ENCODE measurements around the gene NOL4L.
"Not testable (repeated sequence)": the region's sequence is repeated elsewhere in the genome, so short reads cannot be mapped to it uniquely, and the experiment has no call there.

Gene NOL4L

GRCh38 chr20:32438331-32438858 is 146.7 kb downstream of the NOL4L start:
- no peak for DNase-seq

GRCh38 chr20:32437391-32438074 is 147.6 kb downstream of the NOL4L start:
- DNase-seq, result no peak

GRCh38 chr20:32436968-32437367 is 148.2 kb downstream of the NOL4L start:
- DNase-seq, result no peak

DNA sequence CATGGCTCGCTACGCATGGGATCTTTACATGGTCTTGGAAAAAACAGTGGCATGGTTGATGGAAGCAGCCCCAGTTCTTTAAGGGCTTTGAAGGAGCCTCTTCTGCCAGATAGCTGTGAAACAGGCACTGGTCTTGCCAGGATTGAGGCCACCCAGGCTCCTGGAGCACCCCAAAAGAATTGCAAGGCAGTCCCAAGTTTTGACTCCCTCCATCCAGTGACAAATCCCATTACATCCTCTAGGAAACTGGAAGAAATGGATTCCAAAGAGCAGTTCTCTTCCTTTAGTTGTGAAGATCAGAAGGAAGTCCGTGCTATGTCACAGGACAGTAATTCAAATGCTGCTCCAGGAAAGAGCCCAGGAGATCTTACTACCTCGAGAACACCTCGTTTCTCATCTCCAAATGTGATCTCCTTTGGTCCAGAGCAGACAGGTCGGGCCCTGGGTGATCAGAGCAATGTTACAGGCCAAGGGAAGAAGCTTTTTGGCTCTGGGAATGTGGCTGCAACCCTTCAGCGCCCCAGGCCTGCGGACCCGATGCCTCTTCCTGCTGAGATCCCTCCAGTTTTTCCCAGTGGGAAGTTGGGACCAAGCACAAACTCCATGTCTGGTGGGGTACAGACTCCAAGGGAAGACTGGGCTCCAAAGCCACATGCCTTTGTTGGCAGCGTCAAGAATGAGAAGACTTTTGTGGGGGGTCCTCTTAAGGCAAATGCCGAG is 148.8 kb downstream of the NOL4L start:
- no peak for DNase-seq

DNA sequence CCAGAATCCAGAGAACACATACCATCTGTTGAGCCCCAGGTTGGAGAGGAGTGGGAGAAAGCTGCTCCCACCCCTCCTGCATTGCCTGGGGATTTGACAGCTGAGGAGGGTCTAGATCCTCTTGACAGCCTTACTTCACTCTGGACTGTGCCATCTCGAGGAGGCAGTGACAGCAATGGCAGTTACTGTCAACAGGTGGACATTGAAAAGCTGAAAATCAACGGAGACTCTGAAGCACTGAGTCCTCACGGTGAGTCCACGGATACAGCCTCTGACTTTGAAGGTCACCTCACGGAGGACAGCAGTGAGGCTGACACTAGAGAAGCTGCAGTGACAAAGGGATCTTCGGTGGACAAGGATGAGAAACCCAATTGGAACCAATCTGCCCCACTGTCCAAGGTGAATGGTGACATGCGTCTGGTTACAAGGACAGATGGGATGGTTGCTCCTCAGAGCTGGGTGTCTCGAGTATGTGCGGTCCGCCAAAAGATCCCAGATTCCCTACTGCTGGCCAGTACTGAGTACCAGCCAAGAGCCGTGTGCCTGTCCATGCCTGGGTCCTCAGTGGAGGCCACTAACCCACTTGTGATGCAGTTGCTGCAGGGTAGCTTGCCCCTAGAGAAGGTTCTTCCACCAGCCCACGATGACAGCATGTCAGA is 149.6 kb downstream of the NOL4L start:
- DNase-seq, result no peak

GRCh38 chr20:32434434-32434833 is 150.7 kb downstream of the NOL4L start:
- DNase-seq, result no peak

GRCh38 chr20:32433311-32434021 is 151.7 kb downstream of the NOL4L start:
- no peak for DNase-seq

- DNase-seq, result no peak
Observed at GRCh38 chr20:32432277-32432676, 152.9 kb downstream of the NOL4L start.

GRCh38 chr20:32431457-32431856 is 153.7 kb downstream of the NOL4L start:
- no peak for DNase-seq

- DNase-seq, result no peak
Observed at GRCh38 chr20:32429745-32430360, 155.3 kb downstream of the NOL4L start.

- no peak for DNase-seq
Observed at GRCh38 chr20:32429343-32429742, 155.8 kb downstream of the NOL4L start.

GRCh38 chr20:32427996-32428395 is 157.1 kb downstream of the NOL4L start:
- no peak for DNase-seq

GRCh38 chr20:32421290-32421689 is 163.8 kb downstream of the NOL4L start:
- no peak for DNase-seq

DNA sequence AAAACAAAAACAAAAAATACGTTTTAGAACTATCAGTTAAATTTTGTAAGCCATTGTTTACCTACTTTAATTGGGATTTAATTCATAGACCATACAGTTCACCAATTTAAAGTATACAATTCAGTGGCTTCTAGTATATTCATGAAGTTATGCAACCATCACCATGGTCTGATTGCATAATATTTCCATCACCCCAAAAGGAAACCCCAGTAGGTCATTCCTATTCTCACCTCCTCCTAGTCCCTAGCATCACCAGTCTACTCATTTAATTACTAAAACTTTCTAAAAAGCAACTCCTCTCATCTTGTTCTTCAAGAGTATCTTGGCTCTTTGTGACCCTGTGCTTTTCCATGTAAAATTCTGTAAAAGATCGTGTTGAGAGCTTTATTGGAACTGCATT is 166.8 kb downstream of the NOL4L start:
- DNase-seq, result no peak

GRCh38 chr20:32416206-32416605 is 168.9 kb downstream of the NOL4L start:
- DNase-seq, result no peak

DNA sequence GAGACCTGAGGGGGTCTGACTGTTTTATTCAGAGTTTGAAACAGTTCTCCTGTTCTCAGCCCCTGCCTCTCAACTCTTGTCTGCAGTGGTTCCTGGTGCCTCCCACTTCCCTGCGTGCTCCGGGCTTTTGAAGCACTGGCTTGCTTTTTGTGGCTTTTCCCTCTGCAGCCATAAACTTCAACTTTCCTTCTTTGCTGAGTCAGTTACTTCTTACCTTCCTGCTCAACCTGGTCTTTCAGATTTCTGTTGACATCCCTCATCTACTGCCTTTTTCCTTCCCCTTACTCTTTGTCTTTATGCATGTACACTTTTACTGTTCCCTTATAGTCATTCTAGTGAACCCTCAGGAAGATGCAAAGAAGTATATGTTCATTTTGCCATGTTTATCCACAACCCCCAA is 169.6 kb downstream of the NOL4L start:
- no peak for DNase-seq

- no peak for DNase-seq
Observed at GRCh38 chr20:32411955-32412706, 173.0 kb downstream of the NOL4L start.

GRCh38 chr20:32407131-32407750 is 177.9 kb downstream of the NOL4L start:
- not testable (repeated sequence) for DNase-seq

DNA sequence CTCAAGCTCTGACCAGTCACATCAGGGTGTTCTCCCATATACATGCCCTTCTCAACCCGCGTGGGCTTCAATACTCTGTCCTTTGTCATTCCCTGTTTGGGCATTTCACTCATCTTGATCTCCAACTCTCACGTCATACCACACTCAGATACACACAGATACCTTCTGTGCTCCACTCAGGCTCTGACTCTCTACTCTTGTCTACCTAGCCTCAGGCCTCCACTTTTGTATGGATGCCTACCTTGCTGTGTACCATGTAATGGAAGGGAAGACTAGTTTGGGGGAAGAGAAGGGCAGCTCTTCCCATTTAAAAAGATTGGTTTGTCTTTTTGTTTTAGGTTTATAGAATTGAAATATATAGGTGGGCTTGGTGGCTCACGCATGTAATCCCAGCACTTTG is 178.4 kb downstream of the NOL4L start:
- DNase-seq, result no peak

DNA sequence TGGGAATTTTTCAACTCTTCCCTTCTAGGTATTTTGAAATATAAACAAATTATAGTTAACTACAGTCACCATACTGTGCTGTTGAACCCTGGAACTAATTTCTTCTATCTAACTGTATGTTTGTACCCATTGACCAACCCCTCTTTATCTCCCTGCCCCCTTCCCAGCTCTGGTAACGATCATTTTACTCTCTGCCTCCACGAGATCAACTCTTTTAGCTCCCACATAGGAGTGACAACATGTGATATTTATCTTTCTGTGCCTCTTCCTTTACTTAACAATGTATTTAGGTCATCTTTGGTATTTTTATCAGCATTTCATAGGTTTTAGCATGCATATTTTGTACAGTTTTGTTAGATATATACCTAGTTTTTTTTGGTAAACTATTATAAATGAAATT is 181.1 kb downstream of the NOL4L start:
- no peak for DNase-seq

- DNase-seq, result no peak
Observed at GRCh38 chr20:32400476-32400875, 184.7 kb downstream of the NOL4L start.
